Smooth muscle cell (in vitro differentiated cells): ENCODE measurements around the gene TKT. TPM values are rescaled to one million over a fixed set of nuclear protein-coding genes. Genes with fewer than 3 reads are reported as not detected.

Experiments
- DNase-seq: peaks from one replicate; lab custom pipeline; 2025; ENCODE audit not compliant: unreplicated experiment; lab: John Stamatoyannopoulos, UW
- H2AFZ ChIP-seq: fragments of 200-600 bp; sonication (generic); 2 replicates; pipeline ENCODE4 v1.6.0; 2016; ENCODE audit warnings: antibody characterized with exemption, low read depth, mild to moderate bottlenecking
- H3F3A ChIP-seq: fragments of 200-600 bp; sonication (generic); 2 replicates; pipeline ENCODE4 v1.6.0; 2017; ENCODE audit warnings: antibody characterized with exemption, low read depth
- H3K27ac ChIP-seq: fragments of 200-600 bp; sonication (generic); 2 replicates; pipeline ENCODE4 v1.5.1; 2016; ENCODE audit warnings: low read depth, mild to moderate bottlenecking
- H3K27me3 ChIP-seq: fragments of 200-600 bp; sonication (generic); 2 replicates; pipeline ENCODE4 v1.6.1; 2016; ENCODE audit warnings: low read depth, mild to moderate bottlenecking
- H3K36me3 ChIP-seq: fragments of 200-600 bp; sonication (generic); 2 replicates; pipeline ENCODE4 v1.5.1; 2016; ENCODE audit warnings: low read depth
- H3K4me1 ChIP-seq: fragments of 200-600 bp; sonication (generic); 2 replicates; pipeline ENCODE4 v1.5.1; 2016; ENCODE audit warnings: low read depth
- H3K4me2 ChIP-seq: fragments of 200-600 bp; sonication (generic); 2 replicates; pipeline ENCODE4 v1.6.0; 2016; ENCODE audit warnings: mild to moderate bottlenecking
- H3K4me3 ChIP-seq: fragments of 200-600 bp; sonication (generic); 2 replicates; pipeline ENCODE4 v1.5.1; 2016; ENCODE audit warnings: mild to moderate bottlenecking
- H3K79me2 ChIP-seq: fragments of 200-600 bp; sonication (generic); 2 replicates; pipeline ENCODE4 v1.6.0; 2016; ENCODE audit warnings: low read depth, mild to moderate bottlenecking
- H3K9ac ChIP-seq: fragments of 200-600 bp; sonication (generic); 2 replicates; pipeline ENCODE4 v1.6.0; 2016; ENCODE audit warnings: low read depth
- H3K9me3 ChIP-seq: fragments of 200-600 bp; sonication (generic); replicated peaks from 2 replicates; pipeline ENCODE4 v1.5.1; 2016; ENCODE audit warnings: low read depth
- H4K20me1 ChIP-seq: fragments of 200-600 bp; sonication (generic); 2 replicates; pipeline ENCODE4 v1.6.0; 2016; ENCODE audit warnings: low read depth
- CTCF ChIP-seq: fragments of 200-600 bp; sonication (generic); IDR thresholded peaks from 2 replicates; pipeline ENCODE4 v1.5.1; 2017; ENCODE audit warnings: borderline replicate concordance, mild to moderate bottlenecking, antibody characterized with exemption; ENCODE audit not compliant: insufficient read depth, poor library complexity, severe bottlenecking
- WGBS: methylation state at CpG from one replicate; pipeline ENCODE4 v1.1.7; 2016; ENCODE audit warnings: low lambda C conversion rate; 5-methylcytosine and 5-hydroxymethylcytosine counted together
- polyA plus RNA-seq: library from polyadenylated mRNA; unstranded; fragments of >200 nt; fragmentation: Nextera tagmentation; extraction: Ambion mirVana; gene quantifications from 2 replicates; pipeline ENCODE4 v1.2.1, GENCODE V29; 2016
- total RNA-seq: library from RNA; depleted of rRNA; stranded (reverse); fragments of >200 nt; gene quantifications from 2 replicates; pipeline ENCODE4 v1.2.3, GENCODE V29; 2014

TKT gene
- total and polyA plus RNA-seq, 2 experiments from 2014 or later = 124 to 138 TPM

GRCh38 chr3:53259427-53260259, 3.8 kb upstream of the TKT start:
- Histone ChIP-seq H3K27me3 (no peaks in the 10 kb centered on the region), H3K4me1 (peaks cover 11% of the 10 kb centered on the region), H4K20me1 (peaks cover 8% of the 10 kb centered on the region), H3K27ac (no peak overlapping the region), H3K4me3 (no peak overlapping the region), H3K36me3 (no peaks in the 10 kb centered on the region), H3K9ac (no peak overlapping the region), H3F3A (peaks cover 9% of the 10 kb centered on the region), H2AFZ (no peak overlapping the region), H3K4me2 (no peak overlapping the region), H3K9me3 (no peaks in the 10 kb centered on the region), H3K79me2 (peaks cover 9% of the 10 kb centered on the region)
- no peak for TF ChIP-seq CTCF
- DNase-seq = no peak
- 70% methylated on average over 9 of the region's 9 CpGs for WGBS

- H3K4me2 ChIP-seq = no peak overlapping the region
- no peak for DNase-seq
- H3F3A ChIP-seq = peaks cover 9% of the 10 kb centered on the region
- TF ChIP-seq CTCF = no peak
- H3K4me1 ChIP-seq = peaks cover 19% of the 10 kb centered on the region
- no peaks in the 10 kb centered on the region for H3K36me3 ChIP-seq
- no peak overlapping the region for H2AFZ ChIP-seq
- no peak overlapping the region for H3K9ac ChIP-seq
- H3K4me3 ChIP-seq = no peak overlapping the region
- no peaks in the 10 kb centered on the region for H3K27me3 ChIP-seq
- 76% methylated on average over 8 of the region's 8 CpGs for WGBS
- H3K9me3 ChIP-seq = no peaks in the 10 kb centered on the region
- H3K79me2 ChIP-seq = peaks cover 17% of the 10 kb centered on the region
- no peak overlapping the region for H3K27ac ChIP-seq
- H4K20me1 ChIP-seq = peaks cover 16% of the 10 kb centered on the region
Observed at GRCh38 chr3:53258600-53259426, 3.0 kb upstream of the TKT start.

GRCh38 chr3:53257465-53257864, 1.6 kb upstream of the TKT start:
- no peak overlapping the region for H2AFZ ChIP-seq
- H3K36me3 ChIP-seq = no peaks in the 10 kb centered on the region
- peaks cover 26% of the 10 kb centered on the region for H3K4me1 ChIP-seq
- 94% methylated on average over 4 of the region's 4 CpGs for WGBS
- H4K20me1 ChIP-seq = peaks cover 30% of the 10 kb centered on the region
- H3K27me3 ChIP-seq = no peaks in the 10 kb centered on the region
- no peak overlapping the region for H3K4me2 ChIP-seq
- peaks cover 30% of the 10 kb centered on the region for H3K79me2 ChIP-seq
- no peak for DNase-seq
- no peak overlapping the region for H3K9ac ChIP-seq
- H3F3A ChIP-seq = peaks cover 9% of the 10 kb centered on the region
- no peak overlapping the region for H3K27ac ChIP-seq
- H3K9me3 ChIP-seq = no peaks in the 10 kb centered on the region
- H3K4me3 ChIP-seq = no peak overlapping the region
- TF ChIP-seq CTCF = no peak
